H1 (cell line): Measurements from ENCODE around the gene TMEM221.

Experiments
- CHD2 ChIP-seq: IDR thresholded peaks from 2 replicates; pipeline ENCODE4 v1.6.1; 2012; ENCODE audit warnings: low read length, improper control_type of control experiment
- EZH2 ChIP-seq: fragments of 200-600 bp; sonication (generic); IDR thresholded peaks from 2 replicates; pipeline ENCODE4 v1.7.1; 2012; ENCODE audit warnings: low read depth, mild to moderate bottlenecking, moderate library complexity, low read length, inconsistent platforms; ENCODE audit not compliant: severe bottlenecking
- FOSL1 ChIP-seq: IDR thresholded peaks from 2 replicates; pipeline ENCODE4 v1.6.1; 2011; ENCODE audit warnings: mild to moderate bottlenecking, low read depth, low read length, moderate library complexity; ENCODE audit not compliant: insufficient read depth
- MAFK ChIP-seq: IDR thresholded peaks from 2 replicates; pipeline ENCODE4 v1.6.1; 2012; ENCODE audit warnings: low read depth, mild to moderate bottlenecking, improper control_type of control experiment, low read length
- POLR2A ChIP-seq, 2 experiments: IDR thresholded peaks; 1 replicate in 1 of 2; 2 replicates in 1 of 2; pipeline ENCODE4 v1.6.1; 2011; ENCODE audit warnings: low read depth in 2 of 2, low read length in 2 of 2, mild to moderate bottlenecking in 2 of 2; ENCODE audit errors: control extremely low read depth in 1 of 2
- POLR2AphosphoS5 ChIP-seq: IDR thresholded peaks from 2 replicates; pipeline ENCODE4 v1.6.1; 2011; ENCODE audit warnings: low read depth, low read length
- RFX5 ChIP-seq: IDR thresholded peaks from 2 replicates; pipeline ENCODE4 v1.6.1; 2011; ENCODE audit warnings: low read depth, low read length, improper control_type of control experiment, borderline replicate concordance
- SIX5 ChIP-seq: IDR thresholded peaks from 2 replicates; pipeline ENCODE4 v1.6.1; 2011; ENCODE audit warnings: mild to moderate bottlenecking, low read depth, low read length
- TAF1 ChIP-seq: IDR thresholded peaks from 2 replicates; pipeline ENCODE4 v1.6.1; 2011; ENCODE audit warnings: mild to moderate bottlenecking, low read depth, low read length
- TCF12 ChIP-seq: IDR thresholded peaks from 2 replicates; pipeline ENCODE4 v1.6.1; 2011; ENCODE audit warnings: low read depth, mild to moderate bottlenecking, low read length
- TF ChIP-seq, protein P1 (sequence below), 3 experiments: IDR thresholded peaks; 1 replicate in 2 of 3; 2 replicates in 1 of 3; pipeline versions ENCODE4 v1.5.1 to v1.6.1; 2011; ENCODE audit warnings: low read length in 3 of 3, mild to moderate bottlenecking in 3 of 3, inconsistent platforms in 2 of 3, low read depth in 1 of 3, moderate library complexity in 1 of 3; ENCODE audit not compliant: insufficient read depth in 1 of 3; ENCODE audit errors: control extremely low read depth in 1 of 3
- TF ChIP-seq, protein P2 (sequence below): IDR thresholded peaks from 2 replicates; pipeline ENCODE4 v1.6.1; 2012; ENCODE audit warnings: inconsistent platforms

DNA sequence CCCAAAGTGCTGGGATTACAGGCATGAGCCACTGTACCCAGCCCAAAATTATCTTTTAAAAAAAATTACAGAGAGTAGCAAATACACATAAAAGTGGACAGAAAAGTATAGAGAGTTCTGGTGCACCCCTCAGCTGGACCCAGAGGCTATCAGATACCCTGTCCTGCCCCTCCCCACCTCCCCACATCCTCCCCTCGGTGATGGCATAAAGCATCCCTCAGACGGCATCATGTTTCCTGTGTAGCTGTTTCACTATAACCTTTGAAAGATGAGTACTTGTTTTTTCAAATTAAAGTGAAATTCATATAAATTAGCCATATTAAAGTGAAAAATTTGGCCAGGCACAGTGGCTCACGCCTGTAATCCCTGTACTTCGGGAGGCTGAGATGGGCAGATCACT, 41.9 kb upstream of the TMEM221 start:
- TF ChIP-seq SIX5, result no peak
- no peak for TF ChIP-seq POLR2A (IDR thresholded peaks at IDR 0.05; ENCODE audit: control extremely low read depth in 1 of 2, low read depth in 2 of 2, low read length in 2 of 2)
- TF ChIP-seq, protein P1, sequence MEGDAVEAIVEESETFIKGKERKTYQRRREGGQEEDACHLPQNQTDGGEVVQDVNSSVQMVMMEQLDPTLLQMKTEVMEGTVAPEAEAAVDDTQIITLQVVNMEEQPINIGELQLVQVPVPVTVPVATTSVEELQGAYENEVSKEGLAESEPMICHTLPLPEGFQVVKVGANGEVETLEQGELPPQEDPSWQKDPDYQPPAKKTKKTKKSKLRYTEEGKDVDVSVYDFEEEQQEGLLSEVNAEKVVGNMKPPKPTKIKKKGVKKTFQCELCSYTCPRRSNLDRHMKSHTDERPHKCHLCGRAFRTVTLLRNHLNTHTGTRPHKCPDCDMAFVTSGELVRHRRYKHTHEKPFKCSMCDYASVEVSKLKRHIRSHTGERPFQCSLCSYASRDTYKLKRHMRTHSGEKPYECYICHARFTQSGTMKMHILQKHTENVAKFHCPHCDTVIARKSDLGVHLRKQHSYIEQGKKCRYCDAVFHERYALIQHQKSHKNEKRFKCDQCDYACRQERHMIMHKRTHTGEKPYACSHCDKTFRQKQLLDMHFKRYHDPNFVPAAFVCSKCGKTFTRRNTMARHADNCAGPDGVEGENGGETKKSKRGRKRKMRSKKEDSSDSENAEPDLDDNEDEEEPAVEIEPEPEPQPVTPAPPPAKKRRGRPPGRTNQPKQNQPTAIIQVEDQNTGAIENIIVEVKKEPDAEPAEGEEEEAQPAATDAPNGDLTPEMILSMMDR (IDR thresholded peaks at IDR 0.05; ENCODE audit: control extremely low read depth in 1 of 3, insufficient read depth in 1 of 3, low read depth in 1 of 3, low read length in 3 of 3), result no peak
- no peak for TF ChIP-seq RFX5
- TF ChIP-seq CHD2, result no peak
- no peak for TF ChIP-seq EZH2
- no peak for TF ChIP-seq FOSL1
- no peak for TF ChIP-seq POLR2AphosphoS5
- no peak for TF ChIP-seq TAF1
- TF ChIP-seq, protein P2, sequence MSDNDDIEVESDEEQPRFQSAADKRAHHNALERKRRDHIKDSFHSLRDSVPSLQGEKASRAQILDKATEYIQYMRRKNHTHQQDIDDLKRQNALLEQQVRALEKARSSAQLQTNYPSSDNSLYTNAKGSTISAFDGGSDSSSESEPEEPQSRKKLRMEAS, result no peak
- TF ChIP-seq TCF12, result no peak
- TF ChIP-seq MAFK, result no peak
